ENCODE results near the gene RUNX3.

DNA sequence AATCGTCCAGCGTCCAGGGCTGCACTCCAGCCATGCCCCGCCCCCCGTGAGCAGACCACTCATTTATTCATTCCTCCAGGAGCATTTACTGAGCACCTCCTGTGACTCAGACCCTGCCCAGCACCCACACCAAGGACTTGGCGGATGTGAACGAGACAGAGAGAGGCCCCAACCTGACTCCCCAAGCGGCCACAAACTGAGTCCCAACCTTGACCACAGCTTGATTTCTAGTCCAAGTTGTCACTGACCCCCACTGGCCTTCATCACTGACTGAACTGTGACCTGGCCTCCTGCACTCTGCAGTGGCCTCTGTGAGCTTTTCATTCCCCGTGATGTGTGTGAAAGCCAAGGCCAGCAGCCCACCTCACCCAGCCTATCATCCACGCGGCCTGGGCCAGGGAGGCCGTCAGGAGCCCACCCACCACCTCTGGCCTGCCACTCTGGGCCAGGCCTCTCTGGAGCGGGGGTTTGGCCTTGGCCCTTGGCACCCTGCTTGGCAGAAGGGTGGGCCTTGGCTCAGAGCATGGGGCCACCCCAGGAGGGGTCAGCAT is 19.3 kb upstream of the RUNX3 start:
- TF ChIP-seq CTCF (conservative IDR thresholded peaks at IDR 0.05; ENCODE audit: low read length) (no peak), EZH2phosphoT487 (IDR thresholded peaks at IDR 0.05; ENCODE audit: borderline replicate concordance, low read depth, low read length) (no peak)
